ENCODE results near the gene RNF20.
"Not testable (repeated sequence)": the region's sequence is repeated elsewhere in the genome, so short reads cannot be mapped to it uniquely, and the experiment has no call there.

The RNF20 gene

DNA sequence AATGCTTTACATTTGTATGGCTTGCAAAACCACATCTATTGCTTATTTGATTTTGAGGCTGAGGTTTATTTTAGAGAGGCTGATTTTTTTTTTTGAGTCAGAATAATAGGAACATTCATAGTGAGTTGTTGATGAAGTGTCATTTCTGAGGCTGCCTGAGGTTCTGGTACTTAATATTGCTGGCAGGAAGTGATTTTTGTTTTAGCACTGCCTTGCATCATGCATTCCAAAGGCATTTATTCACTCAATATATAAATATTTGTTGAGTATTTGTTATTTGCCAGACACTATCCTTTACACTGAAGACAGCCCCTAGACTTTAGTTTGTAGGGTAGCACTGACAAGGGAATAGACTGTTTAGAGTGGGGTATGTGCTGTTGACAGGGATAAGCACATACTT lies 2.7 kb downstream of the RNF20 start:
- no peak for DNase-seq

GRCh38 chr9:101536938-101537337 lies 3.3 kb downstream of the RNF20 start:
- DNase-seq, result no peak

DNA sequence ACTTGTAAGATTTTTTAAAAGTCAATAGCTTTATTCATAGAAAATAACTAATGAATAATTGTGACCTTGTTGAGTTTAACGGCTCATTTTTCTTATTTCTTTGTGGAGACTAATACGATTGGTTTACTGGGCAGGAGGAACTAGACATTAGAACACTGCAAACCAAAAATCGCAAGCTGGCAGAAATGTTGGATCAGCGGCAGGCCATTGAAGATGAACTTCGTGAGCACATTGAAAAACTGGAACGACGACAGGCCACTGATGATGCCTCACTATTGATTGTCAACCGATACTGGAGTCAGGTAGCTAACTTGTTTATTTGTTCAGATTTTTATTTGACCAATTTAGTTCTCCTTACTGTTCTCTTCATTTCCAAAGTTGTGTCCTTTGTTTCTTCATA lies 6.4 kb downstream of the RNF20 start:
- DNase-seq, result no peak

GRCh38 chr9:101543098-101543735 lies 9.6 kb downstream of the RNF20 start:
- DNase-seq, result no peak

DNA sequence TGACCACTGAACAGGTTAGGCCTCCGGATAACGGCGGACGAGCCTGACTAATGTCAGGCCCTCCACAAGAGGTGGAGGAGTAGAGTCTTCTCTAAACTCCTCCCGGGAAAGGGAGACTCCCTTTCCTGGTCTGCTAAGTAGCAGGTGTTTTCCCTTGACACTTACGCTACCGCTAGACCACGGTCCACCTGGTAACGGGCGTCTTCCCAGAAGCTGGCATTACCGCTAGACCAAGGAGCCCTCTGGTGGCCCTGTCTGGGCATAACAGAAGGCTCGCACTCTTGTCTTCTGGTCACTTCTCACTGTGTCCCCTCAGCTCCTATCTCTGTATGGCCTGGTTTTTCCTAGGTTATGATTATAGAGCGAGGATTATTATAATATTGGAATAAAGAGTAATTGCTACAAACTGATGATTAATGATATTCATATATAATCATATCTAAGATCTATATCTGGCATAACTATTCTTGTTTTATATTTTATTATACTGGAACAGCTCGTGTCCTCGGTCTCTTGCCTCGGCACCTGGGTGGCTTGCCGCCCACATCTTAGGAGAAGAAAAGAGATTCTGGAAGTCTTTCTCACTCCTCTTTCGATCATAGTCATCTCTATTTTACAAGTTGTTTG lies 15.9 kb downstream of the RNF20 start:
- not testable (repeated sequence) for DNase-seq

- no peak for DNase-seq
Measured at GRCh38 chr9:101561740-101562139, 28.1 kb downstream of the RNF20 start.

DNA sequence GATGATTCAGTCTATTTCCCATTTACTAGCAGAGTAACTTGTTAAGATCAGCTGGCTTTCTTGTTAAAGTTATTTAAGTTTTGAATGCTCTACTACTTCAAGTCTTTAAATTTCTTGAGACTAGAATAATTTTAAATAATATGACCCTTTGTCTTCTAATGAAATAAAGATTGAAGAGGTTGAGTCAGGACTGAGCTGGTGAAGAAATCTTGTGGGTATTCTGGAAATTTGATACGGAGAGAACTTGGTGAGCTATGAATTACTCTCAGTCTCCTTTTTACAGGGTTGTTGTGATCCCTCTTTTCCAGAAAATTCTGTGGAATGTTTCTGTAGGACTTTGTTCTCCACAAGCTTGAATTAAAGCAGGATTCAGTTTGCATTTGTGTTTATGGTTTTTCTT lies 29.3 kb downstream of the RNF20 start:
- DNase-seq, result no peak

DNA sequence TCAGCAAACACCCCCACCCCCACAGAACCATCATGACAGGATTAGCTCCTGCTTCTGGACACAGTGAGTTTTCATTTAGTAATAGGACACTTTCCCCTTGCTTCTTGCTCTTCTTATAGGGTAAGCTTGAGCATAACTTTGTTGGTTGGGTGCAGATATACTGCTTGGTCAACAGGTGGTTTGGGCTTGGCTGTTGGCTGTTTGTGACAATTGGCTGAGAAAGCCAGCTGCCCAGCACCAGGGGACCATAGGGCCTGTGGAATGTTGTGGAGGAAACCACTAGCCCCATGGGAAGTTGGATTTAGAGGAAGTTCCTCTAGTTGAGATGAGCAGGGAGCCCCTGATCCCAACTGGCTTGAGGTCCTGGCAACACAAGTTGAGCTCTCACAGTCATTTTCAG lies 30.6 kb downstream of the RNF20 start:
- DNase-seq, result no peak

DNA sequence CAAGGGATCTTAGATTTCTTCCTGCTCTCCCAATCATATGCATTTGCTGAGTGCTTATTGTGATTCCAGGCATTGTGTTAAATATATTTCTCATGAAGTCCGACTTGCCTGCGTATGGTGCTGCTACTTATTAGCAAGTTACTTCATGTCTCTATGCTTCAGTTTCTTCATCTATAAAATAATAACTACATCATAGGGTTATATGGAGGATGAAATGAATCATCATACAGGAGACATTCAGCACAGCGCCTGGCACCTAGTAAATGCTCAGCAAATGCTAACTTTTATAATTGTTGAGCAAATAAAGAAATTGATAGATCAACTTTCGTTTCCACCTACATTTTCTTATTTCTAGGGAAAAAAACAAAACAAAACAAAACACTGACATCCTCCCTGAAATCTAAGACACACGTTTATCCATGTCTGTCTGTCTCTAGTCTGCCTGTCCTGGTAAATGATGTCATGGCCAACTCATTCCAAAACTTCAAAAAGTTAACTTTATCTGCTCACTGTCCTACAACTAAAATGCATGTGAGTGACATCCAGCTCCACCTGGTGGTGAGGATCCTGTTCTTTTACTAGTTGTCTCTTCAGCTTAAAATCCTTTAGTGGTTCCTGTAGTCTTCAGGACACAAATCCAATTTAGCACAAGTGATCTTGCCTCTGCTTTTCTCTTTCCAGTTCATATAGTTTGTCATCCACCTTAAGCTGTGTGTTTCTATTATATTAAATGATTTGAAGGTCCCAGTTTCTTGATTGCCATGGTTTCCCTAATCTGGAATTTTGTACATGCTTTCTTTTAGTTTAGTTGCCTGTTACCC lies 33.5 kb downstream of the RNF20 start:
- no peak for DNase-seq

DNA sequence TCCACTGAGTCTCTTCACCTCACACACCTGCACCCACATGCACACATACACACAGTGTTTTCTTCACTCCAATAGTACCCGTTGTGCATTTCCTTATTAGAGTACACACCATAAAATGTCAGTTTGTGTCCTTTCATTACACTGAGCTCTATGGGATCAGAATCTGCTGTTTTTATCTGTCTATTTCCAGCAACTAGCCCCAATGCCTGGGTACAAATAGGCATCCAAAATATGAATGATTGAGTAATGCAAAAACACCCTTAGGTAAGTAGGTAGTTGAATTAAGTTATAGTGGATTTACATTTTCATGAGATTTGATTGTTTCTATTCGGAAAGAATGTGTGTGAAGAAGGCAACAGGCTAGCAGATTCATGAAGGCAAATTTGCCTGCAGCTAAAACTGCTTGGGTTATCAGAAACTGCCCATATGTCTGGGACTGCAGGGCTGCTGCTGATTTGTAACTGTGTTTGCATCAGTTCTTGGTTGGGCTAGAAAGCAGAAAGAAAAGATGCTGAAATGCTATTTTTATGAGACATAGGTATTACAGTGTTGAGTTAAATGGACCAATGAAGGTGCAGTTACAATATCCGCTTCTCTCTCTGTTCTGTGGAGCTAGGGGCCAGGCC lies 34.2 kb downstream of the RNF20 start:
- DNase-seq, result no peak

- no peak for DNase-seq
Measured at GRCh38 chr9:101569741-101570501, 36.3 kb downstream of the RNF20 start.

GRCh38 chr9:101571114-101571513 lies 37.5 kb downstream of the RNF20 start:
- no peak for DNase-seq

- no peak for DNase-seq
Measured at GRCh38 chr9:101572316-101572715, 38.7 kb downstream of the RNF20 start.

- no peak for DNase-seq
Measured at GRCh38 chr9:101574731-101575333, 41.2 kb downstream of the RNF20 start.

- DNase-seq, result no peak
Measured at GRCh38 chr9:101578378-101578777, 44.7 kb downstream of the RNF20 start.

DNA sequence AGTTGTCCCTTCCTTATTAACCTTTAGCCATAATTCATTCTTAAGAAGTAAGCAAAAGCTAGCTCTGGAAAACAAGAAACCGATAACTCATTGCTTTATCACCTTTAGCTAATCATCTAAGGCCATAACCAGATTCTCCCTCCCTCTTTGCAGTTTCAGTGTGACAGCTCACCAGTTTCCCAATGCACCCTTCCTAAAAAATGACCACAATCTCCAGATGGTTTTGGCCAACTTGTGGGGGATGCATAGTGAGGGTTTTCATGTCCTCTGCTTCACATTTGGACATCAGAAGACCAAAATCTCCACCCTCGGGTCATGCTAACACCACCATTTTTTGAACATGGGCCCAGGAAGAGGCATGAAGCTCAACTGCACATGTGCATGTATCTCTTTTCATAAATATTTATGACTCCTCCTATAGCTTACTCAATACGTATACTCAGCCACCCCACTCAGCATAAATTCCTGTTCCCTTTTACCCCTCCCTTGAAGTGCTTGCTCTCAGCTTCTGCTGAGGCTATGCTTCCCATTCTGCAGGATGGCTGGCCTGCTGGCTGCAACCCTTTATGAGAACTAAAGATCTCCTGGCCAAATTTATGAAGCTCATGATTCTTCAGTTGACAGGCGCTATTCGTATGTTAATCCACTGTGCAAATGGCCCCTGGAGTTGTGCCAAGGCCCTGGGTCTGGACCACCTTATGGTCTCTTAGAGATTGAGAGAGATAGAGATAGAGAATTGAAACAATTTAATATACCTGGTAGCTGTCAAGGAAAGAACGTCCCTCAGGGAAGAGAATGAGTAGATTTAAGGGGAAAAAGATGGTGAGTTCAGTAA lies 46.3 kb downstream of the RNF20 start:
- no peak for DNase-seq

GRCh38 chr9:101582553-101582952 lies 48.9 kb downstream of the RNF20 start:
- no peak for DNase-seq

- no peak for DNase-seq
Measured at GRCh38 chr9:101585740-101586139, 52.1 kb downstream of the RNF20 start.

GRCh38 chr9:101586651-101587050 lies 53.0 kb downstream of the RNF20 start:
- no peak for DNase-seq

GRCh38 chr9:101587332-101588043 lies 53.8 kb downstream of the RNF20 start:
- no peak for DNase-seq

DNA sequence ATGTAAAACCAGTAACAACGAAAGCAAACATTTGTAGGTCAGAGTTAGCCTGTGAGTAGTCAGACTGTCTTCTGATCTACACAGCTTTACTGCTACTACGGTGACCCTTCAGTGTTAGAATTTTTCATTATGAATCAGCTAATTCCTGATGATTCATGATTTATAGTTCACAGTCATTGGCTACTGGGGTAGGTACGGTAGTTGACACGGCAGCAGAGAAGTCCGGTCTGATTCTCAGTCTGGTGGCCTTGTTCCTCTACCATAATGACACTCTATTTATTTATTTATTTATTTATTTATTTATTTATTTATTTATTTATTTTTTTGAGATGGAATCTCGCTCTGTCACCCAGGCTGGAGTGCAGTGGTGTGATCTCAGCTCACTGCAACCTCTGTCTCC lies 56.4 kb downstream of the RNF20 start:
- not testable (repeated sequence) for DNase-seq
